ENCODE results near the gene SMARCC1.

DNA sequence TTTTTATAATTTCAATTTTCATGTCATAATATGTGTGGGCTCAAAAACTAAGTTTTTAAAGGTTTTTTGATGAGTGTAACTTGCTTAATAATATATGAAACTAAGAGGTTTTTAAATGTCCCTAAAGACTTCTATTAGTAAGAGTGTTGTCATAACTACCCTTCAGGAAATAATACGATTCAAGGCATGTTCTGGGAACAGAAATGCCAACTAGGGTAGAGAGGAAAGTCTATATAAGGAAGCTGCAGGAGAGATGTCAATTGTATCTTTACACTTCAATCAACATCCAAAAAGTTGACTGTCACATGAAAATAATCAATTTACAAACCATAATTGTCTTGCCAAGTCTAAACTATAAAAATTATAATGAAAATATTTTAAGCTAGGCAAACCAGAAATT lies 76.3 kb downstream of the SMARCC1 start:
- TF ChIP-seq POLR2AphosphoS5 (IDR thresholded peaks at IDR 0.05) (no peak), CTCF (IDR thresholded peaks at IDR 0.05) (no peak), EP300 (IDR thresholded peaks at IDR 0.05) (no peak)

Measured in upper lobe of left lung (tissue), 4 donors.